ENCODE results near the gene SS18.

The SS18 gene

GRCh38 chr18:26071020-26071419 lies 19.4 kb downstream of the SS18 start:
- no peak for DNase-seq (ENCODE audit: low spot score)

GRCh38 chr18:26059357-26059756 lies 31.1 kb downstream of the SS18 start:
- DNase-seq (ENCODE audit: low spot score): no peak

- DNase-seq (ENCODE audit: low spot score): no peak
Measured at GRCh38 chr18:26057344-26057773, 33.1 kb downstream of the SS18 start.

GRCh38 chr18:26056291-26056690 lies 34.1 kb downstream of the SS18 start:
- DNase-seq (ENCODE audit: low spot score): no peak

- no peak for DNase-seq (ENCODE audit: low spot score)
Measured at GRCh38 chr18:26052505-26052904, 37.9 kb downstream of the SS18 start.

- no peak for DNase-seq (ENCODE audit: low spot score)
Measured at GRCh38 chr18:26051843-26052242, 38.6 kb downstream of the SS18 start.

GRCh38 chr18:26046419-26047077 lies 43.9 kb downstream of the SS18 start:
- no peak for DNase-seq (ENCODE audit: low spot score)

GRCh38 chr18:26044807-26045206 lies 45.6 kb downstream of the SS18 start:
- no peak for DNase-seq (ENCODE audit: low spot score)

GRCh38 chr18:26040051-26040656 lies 50.3 kb downstream of the SS18 start:
- DNase-seq (ENCODE audit: low spot score): no peak

- no peak for DNase-seq (ENCODE audit: low spot score)
Measured at GRCh38 chr18:26039203-26039602, 51.2 kb downstream of the SS18 start.

GRCh38 chr18:26036635-26037034 lies 53.8 kb downstream of the SS18 start:
- no peak for DNase-seq (ENCODE audit: low spot score)

GRCh38 chr18:26034850-26035497 lies 55.4 kb downstream of the SS18 start:
- DNase-seq (ENCODE audit: low spot score): no peak

- DNase-seq (ENCODE audit: low spot score): no peak
Measured at GRCh38 chr18:26022585-26022984, 67.8 kb downstream of the SS18 start.

- DNase-seq (ENCODE audit: low spot score): no peak
Measured at GRCh38 chr18:26021061-26021754, 69.2 kb downstream of the SS18 start.

GRCh38 chr18:26017929-26018328 lies 72.5 kb downstream of the SS18 start:
- no peak for DNase-seq (ENCODE audit: low spot score)

GRCh38 chr18:26014462-26014861 lies 76.0 kb downstream of the SS18 start:
- DNase-seq (ENCODE audit: low spot score): no peak

GRCh38 chr18:26008619-26009018 lies 81.8 kb downstream of the SS18 start:
- no peak for DNase-seq (ENCODE audit: low spot score)

GRCh38 chr18:26008096-26008495 lies 82.3 kb downstream of the SS18 start:
- no peak for DNase-seq (ENCODE audit: low spot score)

- no peak for DNase-seq (ENCODE audit: low spot score)
Measured at GRCh38 chr18:26005950-26006349, 84.5 kb downstream of the SS18 start.

- no peak for DNase-seq (ENCODE audit: low spot score)
Measured at GRCh38 chr18:26004832-26005231, 85.6 kb downstream of the SS18 start.

- no peak for DNase-seq (ENCODE audit: low spot score)
Measured at GRCh38 chr18:26003817-26004216, 86.6 kb downstream of the SS18 start.

- no peak for DNase-seq (ENCODE audit: low spot score)
Measured at GRCh38 chr18:26003356-26003755, 87.1 kb downstream of the SS18 start.

- no peak for DNase-seq (ENCODE audit: low spot score)
Measured at GRCh38 chr18:26002375-26002910, 88.0 kb downstream of the SS18 start.

Measured in putamen (tissue), 1 donor.